MM.1S (cell line): ENCODE data around the gene PDPK1.
"Not testable (repeated sequence)": the region's sequence is repeated elsewhere in the genome, so short reads cannot be mapped to it uniquely, and the experiment has no call there.

Experiments
- DNase-seq: peaks from one replicate; pipeline ENCODE4 v3.0.0-alpha.2; 2015
- H2AFZ ChIP-seq: fragments of 300-600 bp; sonication (generic); 2 replicates; pipeline ENCODE4 v1.6.0; 2016; ENCODE audit warnings: antibody characterized with exemption, low read length
- H3F3A ChIP-seq: fragments of 300-600 bp; sonication (generic); 2 replicates; pipeline ENCODE4 v1.6.1; 2016; ENCODE audit warnings: mild to moderate bottlenecking, antibody characterized with exemption, low read length, moderate library complexity, mixed read lengths; ENCODE audit not compliant: insufficient read depth
- H3K27ac ChIP-seq: fragments of 300-600 bp; sonication (generic); 2 replicates; pipeline ENCODE4 v1.5.1; 2016; ENCODE audit warnings: mild to moderate bottlenecking, low read length
- H3K27me3 ChIP-seq: fragments of 300-600 bp; sonication (generic); replicated peaks from 2 replicates; pipeline ENCODE4 v1.6.0; 2016; ENCODE audit warnings: low read length; ENCODE audit not compliant: insufficient read depth
- H3K36me3 ChIP-seq: fragments of 300-600 bp; sonication (generic); replicated peaks from 2 replicates; pipeline ENCODE4 v1.6.1; 2016; ENCODE audit warnings: mild to moderate bottlenecking, low read length, mixed read lengths; ENCODE audit not compliant: insufficient read depth
- H3K4me1 ChIP-seq: fragments of 300-600 bp; sonication (generic); 2 replicates; pipeline ENCODE4 v1.6.1; 2016; ENCODE audit warnings: low read length, mixed read lengths
- H3K4me2 ChIP-seq: fragments of 300-600 bp; sonication (generic); 2 replicates; pipeline ENCODE4 v1.6.0; 2016; ENCODE audit warnings: low read depth, low read length
- H3K4me3 ChIP-seq: fragments of 300-600 bp; sonication (generic); 2 replicates; pipeline ENCODE4 v1.5.1; 2016; ENCODE audit warnings: low read length, mixed read lengths
- H3K79me2 ChIP-seq: fragments of 300-600 bp; sonication (generic); 2 replicates; pipeline ENCODE4 v1.6.1; 2016; ENCODE audit warnings: mixed run types, low read length, mixed read lengths
- H3K9ac ChIP-seq: fragments of 300-600 bp; sonication (generic); 2 replicates; pipeline ENCODE4 v1.6.1; 2016; ENCODE audit warnings: low read length, mixed read lengths
- H3K9me2 ChIP-seq: fragments of 300-600 bp; sonication (generic); replicated peaks from 2 replicates; pipeline ENCODE4 v1.6.1; 2016; ENCODE audit warnings: mild to moderate bottlenecking, low read length, mixed read lengths; ENCODE audit not compliant: insufficient read depth
- H3K9me3 ChIP-seq: fragments of 300-600 bp; sonication (generic); replicated peaks from 2 replicates; pipeline ENCODE4 v1.6.1; 2016; ENCODE audit warnings: mild to moderate bottlenecking, low read length, mixed read lengths; ENCODE audit not compliant: insufficient read depth
- H4K20me1 ChIP-seq: fragments of 300-600 bp; sonication (generic); 2 replicates; pipeline ENCODE4 v1.6.1; 2016; ENCODE audit warnings: mild to moderate bottlenecking, low read length, moderate library complexity, mixed read lengths; ENCODE audit not compliant: insufficient read depth
- EZH2 ChIP-seq: fragments of 300-600 bp; sonication (generic); optimal IDR thresholded peaks from 2 replicates; pipeline ENCODE3; 2017; ENCODE audit warnings: low read depth, mild to moderate bottlenecking, antibody characterized with exemption, low read length, mixed read lengths
- EZH2phosphoT487 ChIP-seq: fragments of 300-600 bp; sonication (generic); IDR thresholded peaks from 2 replicates; pipeline ENCODE4 v1.6.1; 2018; ENCODE audit warnings: antibody characterized with exemption, low read length
- TF ChIP-seq, protein P1 (sequence below): fragments of 300-600 bp; sonication (generic); IDR thresholded peaks from 2 replicates; pipeline ENCODE4 v1.5.1; 2016; ENCODE audit warnings: antibody characterized with exemption, low read length, mixed read lengths

The PDPK1 gene

DNA sequence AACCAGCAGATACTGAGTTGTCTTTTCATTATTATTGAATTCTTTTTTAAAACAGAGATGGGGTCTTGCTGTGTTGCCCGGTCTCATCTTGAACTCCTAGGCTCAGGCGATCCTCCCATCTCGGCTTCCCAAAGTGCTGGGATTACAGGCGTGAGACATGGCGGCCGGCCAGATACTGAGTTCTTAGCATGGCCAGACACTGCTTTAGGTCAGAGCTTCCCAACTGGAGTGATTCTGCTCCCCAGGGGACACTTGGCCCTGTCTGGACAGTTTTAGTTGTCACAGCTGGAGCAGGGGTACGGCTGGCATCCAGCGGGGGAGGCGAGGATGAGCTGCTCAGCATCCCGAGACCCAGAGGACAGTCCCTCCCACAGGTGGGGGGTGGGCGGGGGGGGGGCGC is 41.1 kb downstream of the PDPK1 start:
- not testable (repeated sequence) for H2AFZ ChIP-seq, DNase-seq, H4K20me1 ChIP-seq, H3K4me1 ChIP-seq, H3F3A ChIP-seq, H3K9me2 ChIP-seq, H3K36me3 ChIP-seq, H3K27me3 ChIP-seq, H3K79me2 ChIP-seq, H3K9ac ChIP-seq, H3K9me3 ChIP-seq, H3K4me3 ChIP-seq, H3K4me2 ChIP-seq, H3K27ac ChIP-seq

DNA sequence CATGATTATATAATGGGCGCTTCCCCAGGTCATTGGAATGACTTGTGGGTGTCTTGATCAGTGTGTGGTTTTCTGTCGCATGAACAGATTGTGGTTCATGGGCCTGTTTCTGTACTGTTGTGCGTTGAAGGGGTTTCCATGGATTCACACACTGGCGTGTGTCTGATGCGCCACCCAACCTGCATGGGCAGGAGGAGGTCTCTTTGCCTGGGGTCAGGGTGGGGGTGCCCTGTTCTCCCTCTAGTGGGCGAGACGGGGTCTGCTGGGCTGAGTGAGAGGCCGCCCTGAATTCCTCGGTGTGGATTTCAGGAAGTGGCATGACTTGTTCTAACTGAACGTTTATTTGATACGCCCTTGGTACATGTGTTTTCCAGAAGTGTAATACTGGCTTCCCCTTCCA is 42.3 kb downstream of the PDPK1 start:
- not testable (repeated sequence) for H3K4me1 ChIP-seq, H3K9me2 ChIP-seq

DNA sequence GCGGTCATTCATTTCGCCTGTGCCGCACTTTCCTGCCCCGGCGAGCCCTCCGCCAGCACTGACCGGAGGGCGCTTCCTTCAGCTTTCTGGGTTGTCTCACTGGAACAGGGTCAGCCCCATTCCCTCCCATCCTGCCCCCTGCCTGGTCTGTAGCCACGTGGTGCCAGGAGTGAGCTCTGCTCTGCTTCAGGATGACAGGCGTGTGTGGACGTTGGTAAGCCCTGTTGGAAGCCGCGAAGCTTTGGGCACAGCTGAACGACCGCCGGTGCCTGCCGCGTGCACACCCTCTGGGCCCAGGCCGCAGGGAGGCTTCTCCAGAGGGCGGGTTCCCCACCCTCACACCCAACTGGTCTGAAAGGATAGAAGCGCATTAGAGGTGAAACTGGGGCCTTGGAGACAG is 43.0 kb downstream of the PDPK1 start:
- H3K36me3 ChIP-seq, H3F3A ChIP-seq, H2AFZ ChIP-seq, DNase-seq, H3K4me3 ChIP-seq, H3K79me2 ChIP-seq, H3K9me2 ChIP-seq, H4K20me1 ChIP-seq, H3K4me1 ChIP-seq, H3K9ac ChIP-seq, H3K27ac ChIP-seq, H3K27me3 ChIP-seq, H3K4me2 ChIP-seq, H3K9me3 ChIP-seq: not testable (repeated sequence)

More for the DNA sequence above, 42.3 kb downstream of the PDPK1 start:
- H4K20me1 ChIP-seq, H3K9ac ChIP-seq, H3K4me2 ChIP-seq, H3K27ac ChIP-seq, H3K4me3 ChIP-seq, H2AFZ ChIP-seq, H3K9me3 ChIP-seq, DNase-seq, H3K36me3 ChIP-seq, H3K27me3 ChIP-seq, H3K79me2 ChIP-seq, H3F3A ChIP-seq: not testable (repeated sequence)

DNA sequence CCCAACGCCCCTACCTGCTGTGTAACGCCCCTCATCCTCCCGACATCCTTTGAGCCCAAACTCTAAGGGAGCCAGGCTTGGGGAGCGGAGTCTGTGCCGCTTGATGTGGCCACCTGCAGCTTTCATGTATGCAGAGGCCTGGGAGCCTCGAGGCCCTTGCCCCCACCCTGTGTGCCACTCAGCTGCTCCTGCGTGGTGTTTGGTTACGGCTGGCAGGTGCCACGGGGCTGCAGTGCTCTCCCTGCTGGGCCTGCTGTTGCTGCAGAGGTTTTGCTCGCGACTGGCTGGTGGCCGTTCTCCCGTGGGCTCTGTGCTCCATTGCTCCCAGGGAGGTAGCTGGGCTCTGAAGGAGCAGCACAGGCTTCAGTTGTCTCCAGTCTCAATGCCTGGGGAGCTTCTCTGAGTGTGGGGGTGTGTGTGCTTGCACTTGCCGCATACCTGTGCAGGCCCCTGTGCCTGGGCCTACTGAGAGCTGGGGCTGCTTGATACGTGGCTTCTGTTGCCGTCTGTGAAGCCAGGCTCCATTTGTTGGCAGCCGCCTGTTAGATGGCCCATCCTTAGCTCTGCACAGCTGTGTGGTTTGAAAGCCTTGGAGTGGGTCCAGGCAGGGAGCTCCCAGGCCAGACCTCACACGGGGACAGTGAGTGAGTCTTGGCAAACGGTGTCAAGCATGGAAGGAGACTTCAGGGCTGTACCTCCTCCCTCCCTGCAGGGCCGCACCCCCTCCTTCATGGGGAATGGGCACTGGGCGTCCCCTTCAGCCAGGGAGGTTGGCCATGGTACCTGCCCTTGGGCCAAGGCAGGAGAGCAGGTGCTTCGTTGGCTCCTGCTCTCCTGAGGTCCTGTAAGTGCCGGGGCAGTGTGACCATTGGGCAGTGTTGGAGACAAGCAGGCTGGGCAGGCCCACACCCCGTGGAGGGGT is 47.2 kb downstream of the PDPK1 start:
- peaks cover 17% of the 10 kb centered on the region; the same call in 1 of the 2 replicates for H3K79me2 ChIP-seq
- H4K20me1 ChIP-seq = no peaks in the 10 kb centered on the region
- H3K4me2 ChIP-seq = no peak overlapping the region
- H3K27ac ChIP-seq = no peak overlapping the region
- no peaks in the 10 kb centered on the region for H3K4me1 ChIP-seq
- H3K36me3 ChIP-seq = no peaks in the 10 kb centered on the region; the same call in 1 of the 2 replicates
- no peak overlapping the region for H2AFZ ChIP-seq
- H3K27me3 ChIP-seq = no peaks in the 10 kb centered on the region
- H3K9me2 ChIP-seq = no peaks in the 10 kb centered on the region
- no peaks in the 10 kb centered on the region for H3F3A ChIP-seq
- H3K9ac ChIP-seq = no peak overlapping the region
- TF ChIP-seq EZH2 (no peak), EZH2phosphoT487 (no peak)
- TF ChIP-seq, protein P1, sequence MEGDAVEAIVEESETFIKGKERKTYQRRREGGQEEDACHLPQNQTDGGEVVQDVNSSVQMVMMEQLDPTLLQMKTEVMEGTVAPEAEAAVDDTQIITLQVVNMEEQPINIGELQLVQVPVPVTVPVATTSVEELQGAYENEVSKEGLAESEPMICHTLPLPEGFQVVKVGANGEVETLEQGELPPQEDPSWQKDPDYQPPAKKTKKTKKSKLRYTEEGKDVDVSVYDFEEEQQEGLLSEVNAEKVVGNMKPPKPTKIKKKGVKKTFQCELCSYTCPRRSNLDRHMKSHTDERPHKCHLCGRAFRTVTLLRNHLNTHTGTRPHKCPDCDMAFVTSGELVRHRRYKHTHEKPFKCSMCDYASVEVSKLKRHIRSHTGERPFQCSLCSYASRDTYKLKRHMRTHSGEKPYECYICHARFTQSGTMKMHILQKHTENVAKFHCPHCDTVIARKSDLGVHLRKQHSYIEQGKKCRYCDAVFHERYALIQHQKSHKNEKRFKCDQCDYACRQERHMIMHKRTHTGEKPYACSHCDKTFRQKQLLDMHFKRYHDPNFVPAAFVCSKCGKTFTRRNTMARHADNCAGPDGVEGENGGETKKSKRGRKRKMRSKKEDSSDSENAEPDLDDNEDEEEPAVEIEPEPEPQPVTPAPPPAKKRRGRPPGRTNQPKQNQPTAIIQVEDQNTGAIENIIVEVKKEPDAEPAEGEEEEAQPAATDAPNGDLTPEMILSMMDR = no peak
- H3K4me3 ChIP-seq = no peak overlapping the region
- DNase-seq = no peak
- H3K9me3 ChIP-seq = no peaks in the 10 kb centered on the region
